Fibroblast of pulmonary artery (primary cell): ENCODE data around the gene PCBD2.
"Not testable (repeated sequence)": the region's sequence is repeated elsewhere in the genome, so short reads cannot be mapped to it uniquely, and the experiment has no call there.

Experiments used
- DNase-seq: peaks from one replicate; pipeline ENCODE4 v3.0.0-alpha.2; 2010; ENCODE audit warnings: low read depth
- H3K4me3 ChIP-seq: replicated peaks from 2 replicates; pipeline ENCODE4 v1.5.1; 2011; ENCODE audit warnings: low read depth, mild to moderate bottlenecking, control low read depth, low read length, moderate library complexity
- CTCF ChIP-seq: IDR thresholded peaks from 2 replicates; pipeline ENCODE4 v1.5.1; 2011; ENCODE audit warnings: mild to moderate bottlenecking, control low read depth, low read length, inconsistent platforms; ENCODE audit errors: missing control alignments

The PCBD2 gene

GRCh38 chr5:134992148-134992547 is 87.2 kb downstream of the PCBD2 start:
- TF ChIP-seq CTCF, result no peak
- H3K4me3 ChIP-seq, result no peak overlapping the region
- no peak for DNase-seq

DNA sequence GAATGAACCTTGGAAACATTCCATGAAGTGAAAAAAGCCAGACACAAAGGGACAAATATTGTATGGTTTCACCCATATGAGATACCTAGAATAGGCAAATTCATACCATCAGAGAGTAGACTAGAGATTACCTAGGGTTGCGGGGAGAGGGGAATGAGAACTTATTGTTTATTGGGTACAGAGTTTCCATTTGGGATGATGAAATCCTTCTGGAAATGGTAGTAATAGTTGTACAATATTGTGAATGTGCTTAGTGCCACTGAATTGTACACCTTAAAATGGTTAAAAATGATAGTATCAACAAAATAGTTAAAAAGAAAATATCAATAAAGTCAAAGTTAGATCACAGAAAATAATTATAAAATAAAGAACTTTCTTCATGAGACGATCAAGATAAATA is 88.2 kb downstream of the PCBD2 start:
- TF ChIP-seq CTCF, result no peak
- DNase-seq, result no peak
- H3K4me3 ChIP-seq, result no peak overlapping the region

DNA sequence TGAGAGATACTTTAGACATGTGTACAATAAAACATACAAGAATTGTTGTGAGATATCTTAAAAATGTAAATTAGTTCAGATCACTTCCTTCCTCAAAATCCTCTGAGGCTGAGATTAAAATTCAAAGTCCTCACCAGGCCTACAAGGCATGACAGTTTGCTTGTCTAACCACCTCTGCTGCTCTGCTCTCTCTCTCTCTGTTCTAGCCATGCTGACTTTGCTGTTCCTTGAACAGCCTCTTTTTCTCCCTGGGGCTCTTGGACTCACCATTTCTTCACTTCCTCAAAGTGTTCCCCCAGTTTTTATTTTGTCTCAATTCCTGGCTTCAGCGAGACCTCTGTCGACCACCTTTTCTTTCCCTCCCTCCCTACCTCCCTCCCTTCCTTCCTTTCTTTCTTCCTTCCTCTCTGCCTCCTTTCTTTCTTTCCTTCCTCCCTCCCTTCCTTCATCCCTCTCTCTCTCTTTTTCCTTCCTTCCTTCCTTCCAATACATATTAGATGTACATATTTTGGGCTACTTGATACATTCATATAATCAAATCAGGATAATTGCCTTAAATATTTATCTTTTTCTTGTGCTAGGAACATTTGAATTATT is 89.7 kb downstream of the PCBD2 start:
- TF ChIP-seq CTCF, result no peak
- H3K4me3 ChIP-seq, result no peak overlapping the region
- no peak for DNase-seq

DNA sequence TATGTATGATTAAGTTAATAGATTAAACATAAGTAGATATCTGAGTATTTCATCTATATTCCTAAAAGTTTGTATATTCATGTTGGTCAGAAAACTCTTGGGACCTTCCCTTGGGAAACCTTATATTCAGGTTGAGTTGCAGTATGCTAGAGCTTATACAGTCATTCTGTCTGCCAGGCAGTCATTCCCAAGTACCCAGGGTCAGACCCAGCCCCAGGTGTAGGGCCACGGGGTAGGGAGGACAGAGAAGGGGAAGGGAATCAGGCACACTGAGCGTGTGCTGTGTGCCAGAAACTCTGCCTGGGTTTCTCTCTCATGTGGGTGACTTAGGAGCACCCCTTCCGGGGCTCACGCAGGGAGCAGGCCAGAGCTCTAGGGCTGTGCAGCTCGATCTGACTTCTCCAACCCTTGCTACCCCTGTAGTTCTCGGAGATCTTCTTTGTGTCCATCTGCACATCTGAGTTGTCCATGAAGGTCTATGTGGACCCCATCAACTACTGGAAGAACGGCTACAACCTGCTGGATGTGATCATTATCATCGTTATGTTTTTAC is 91.0 kb downstream of the PCBD2 start:
- no peak for TF ChIP-seq CTCF
- no peak overlapping the region for H3K4me3 ChIP-seq
- DNase-seq, result no peak

GRCh38 chr5:134997015-134997414 is 92.1 kb downstream of the PCBD2 start:
- TF ChIP-seq CTCF, result no peak
- DNase-seq, result no peak
- H3K4me3 ChIP-seq, result no peak overlapping the region

DNA sequence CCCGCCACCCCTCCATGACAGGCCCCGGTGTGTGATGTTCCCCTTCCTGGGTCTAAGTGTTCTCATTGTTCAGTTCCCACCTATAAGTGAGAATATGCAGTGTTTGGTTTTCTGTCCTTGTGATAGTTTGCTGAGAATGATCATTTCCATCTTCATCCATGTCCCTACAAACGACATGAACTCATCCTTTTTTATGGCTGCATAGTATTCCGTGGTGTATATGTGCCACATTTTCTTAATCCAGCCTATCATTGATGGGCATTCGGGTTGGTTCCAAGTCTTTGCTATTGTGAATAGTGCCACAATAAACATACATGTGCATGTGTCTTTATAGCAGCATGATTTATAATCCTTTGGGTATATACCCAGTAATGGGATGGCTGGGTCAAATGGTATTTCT is 93.1 kb downstream of the PCBD2 start:
- H3K4me3 ChIP-seq, result not testable (repeated sequence)

DNA sequence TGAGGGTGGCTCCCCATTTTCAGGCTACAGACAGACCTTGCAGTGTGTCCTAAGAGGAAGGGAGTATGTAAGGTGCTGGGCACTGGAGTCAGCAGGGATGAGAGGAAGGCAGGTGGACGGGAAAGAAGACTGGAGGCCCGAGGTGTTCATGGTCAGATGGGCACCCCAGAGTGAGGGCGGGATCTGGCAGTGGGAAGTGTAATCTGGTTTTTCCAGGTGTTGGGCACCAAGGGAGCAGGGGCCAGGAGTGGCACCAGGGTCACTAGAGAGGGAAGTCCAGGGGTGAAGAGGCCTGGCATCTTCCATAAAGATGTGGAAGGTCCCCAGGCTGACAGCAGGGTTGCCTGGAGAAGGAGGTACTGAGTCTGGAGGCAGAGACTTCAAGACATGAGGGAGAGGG is 99.4 kb downstream of the PCBD2 start:
- H3K4me3 ChIP-seq, result no peak overlapping the region
- no peak for DNase-seq

More for the DNA sequence above, 93.1 kb downstream of the PCBD2 start:
- DNase-seq, result not testable (repeated sequence)

More for the DNA sequence above, 99.4 kb downstream of the PCBD2 start:
- no peak for TF ChIP-seq CTCF
